ENCODE measurements around the gene HOXB1. TPM values are rescaled to one million over a fixed set of nuclear protein-coding genes. Genes with fewer than 3 reads are reported as not detected.

The HOXB1 gene
- total and polyA plus RNA-seq, 2 of the 13 experiments (the other 11 are each of a cell fraction or from before 2014, with no cell fraction given), result not detected

- intact Hi-C loops (cut with micrococcal nuclease; ENCODE audit: unreplicated experiment) (no loop called here), in situ Hi-C loops (cut with HindIII; ENCODE audit: extremely low pct_ligation_motif_present, low pct_unique_long_range_greater_than_20kb) (no loop called here)
- BruUV-seq (replicated peaks), result no TSS peak
- FAIRE-seq (no peak), ATAC-seq (no peak), DNase-seq (ENCODE audit: low spot score) (no peak)
- no peak overlapping the region for H3K9ac ChIP-seq (ENCODE audit: insufficient read depth, low read depth, low read length)
- peaks cover 14 to 94% of the 10 kb centered on the region in 2 experiments for H3K27me3 ChIP-seq (ENCODE audit: control insufficient read depth in 1 of 2, insufficient read depth in 2 of 2, low read length in 2 of 2)
- WGBS (ENCODE audit: low lambda C conversion rate), result under 1% methylated on average over 3 of the region's 3 CpGs
- H4K20me1 ChIP-seq (ENCODE audit: insufficient read depth, low read length), result no peaks in the 10 kb centered on the region; the same call in 1 of the 2 replicates
- H2AFZ ChIP-seq (ENCODE audit: low read length), result no peak overlapping the region
- POLR2A ChIA-PET, result no interaction called here
- H3K9me3 ChIP-seq (ENCODE audit: low read length), result no peaks in the 10 kb centered on the region
- no peaks in the 10 kb centered on the region for H3K79me2 ChIP-seq (ENCODE audit: insufficient read depth, low read length)
- no peak overlapping the region for H3K27ac ChIP-seq (ENCODE audit: extremely low read length, insufficient read depth, low read length)
- CTCF ChIA-PET (ENCODE audit: low intra/inter-chr PET ratio, low total read pairs), result no interaction called here
- no peak for TF ChIP-seq ZNF616 (CRISPR knock-in tag; IDR thresholded peaks at IDR 0.05; ENCODE audit: low read depth)
- TF ChIP-seq TRAFD1 (CRISPR knock-in tag; IDR thresholded peaks at IDR 0.05; ENCODE audit: borderline replicate concordance), result no peak
- no peak for TF ChIP-seq ZNF569 (CRISPR knock-in tag; IDR thresholded peaks at IDR 0.05; ENCODE audit: borderline replicate concordance)
- TF ChIP-seq MTF1 (CRISPR knock-in tag; IDR thresholded peaks at IDR 0.05), result no peak
- TF ChIP-seq, protein P1, sequence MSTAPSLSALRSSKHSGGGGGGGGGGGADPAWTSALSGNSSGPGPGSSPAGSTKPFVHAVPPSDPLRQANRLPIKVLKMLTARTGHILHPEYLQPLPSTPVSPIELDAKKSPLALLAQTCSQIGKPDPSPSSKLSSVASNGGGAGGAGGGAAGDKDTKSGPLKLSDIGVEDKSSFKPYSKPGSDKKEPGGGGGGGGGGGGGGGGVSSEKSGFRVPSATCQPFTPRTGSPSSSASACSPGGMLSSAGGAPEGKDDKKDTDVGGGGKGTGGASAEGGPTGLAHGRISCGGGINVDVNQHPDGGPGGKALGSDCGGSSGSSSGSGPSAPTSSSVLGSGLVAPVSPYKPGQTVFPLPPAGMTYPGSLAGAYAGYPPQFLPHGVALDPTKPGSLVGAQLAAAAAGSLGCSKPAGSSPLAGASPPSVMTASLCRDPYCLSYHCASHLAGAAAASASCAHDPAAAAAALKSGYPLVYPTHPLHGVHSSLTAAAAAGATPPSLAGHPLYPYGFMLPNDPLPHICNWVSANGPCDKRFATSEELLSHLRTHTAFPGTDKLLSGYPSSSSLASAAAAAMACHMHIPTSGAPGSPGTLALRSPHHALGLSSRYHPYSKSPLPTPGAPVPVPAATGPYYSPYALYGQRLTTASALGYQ (CRISPR knock-in tag; IDR thresholded peaks at IDR 0.05), result no peak
- TF ChIP-seq ZNF326 (CRISPR knock-in tag; IDR thresholded peaks at IDR 0.05; ENCODE audit: borderline replicate concordance), result no peak
- no peak for TF ChIP-seq KLF11 (CRISPR knock-in tag; IDR thresholded peaks at IDR 0.05)
- TF ChIP-seq KAT7 (CRISPR knock-in tag; IDR thresholded peaks at IDR 0.05; ENCODE audit: borderline replicate concordance), result no peak
- no peak for TF ChIP-seq ZEB1 (IDR thresholded peaks at IDR 0.05; ENCODE audit: insufficient replicate concordance, low read depth)
- no peak for TF ChIP-seq NR0B2 (CRISPR knock-in tag; IDR thresholded peaks at IDR 0.05)
- TF ChIP-seq ZNF33B (CRISPR knock-in tag; IDR thresholded peaks at IDR 0.05), result no peak
- no peak for TF ChIP-seq ERF (CRISPR knock-in tag; IDR thresholded peaks at IDR 0.05)
- TF ChIP-seq ZKSCAN1 (IDR thresholded peaks at IDR 0.05; ENCODE audit: low read length), result no peak
- TF ChIP-seq, protein P2, sequence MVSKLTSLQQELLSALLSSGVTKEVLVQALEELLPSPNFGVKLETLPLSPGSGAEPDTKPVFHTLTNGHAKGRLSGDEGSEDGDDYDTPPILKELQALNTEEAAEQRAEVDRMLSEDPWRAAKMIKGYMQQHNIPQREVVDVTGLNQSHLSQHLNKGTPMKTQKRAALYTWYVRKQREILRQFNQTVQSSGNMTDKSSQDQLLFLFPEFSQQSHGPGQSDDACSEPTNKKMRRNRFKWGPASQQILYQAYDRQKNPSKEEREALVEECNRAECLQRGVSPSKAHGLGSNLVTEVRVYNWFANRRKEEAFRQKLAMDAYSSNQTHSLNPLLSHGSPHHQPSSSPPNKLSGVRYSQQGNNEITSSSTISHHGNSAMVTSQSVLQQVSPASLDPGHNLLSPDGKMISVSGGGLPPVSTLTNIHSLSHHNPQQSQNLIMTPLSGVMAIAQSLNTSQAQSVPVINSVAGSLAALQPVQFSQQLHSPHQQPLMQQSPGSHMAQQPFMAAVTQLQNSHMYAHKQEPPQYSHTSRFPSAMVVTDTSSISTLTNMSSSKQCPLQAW (CRISPR knock-in tag; IDR thresholded peaks at IDR 0.05), result no peak
- TF ChIP-seq ZNF484 (CRISPR knock-in tag; IDR thresholded peaks at IDR 0.05; ENCODE audit: borderline replicate concordance, low read depth), result no peak
- no peak for TF ChIP-seq ZFP62 (CRISPR knock-in tag; IDR thresholded peaks at IDR 0.05)
- TF ChIP-seq, protein P3, sequence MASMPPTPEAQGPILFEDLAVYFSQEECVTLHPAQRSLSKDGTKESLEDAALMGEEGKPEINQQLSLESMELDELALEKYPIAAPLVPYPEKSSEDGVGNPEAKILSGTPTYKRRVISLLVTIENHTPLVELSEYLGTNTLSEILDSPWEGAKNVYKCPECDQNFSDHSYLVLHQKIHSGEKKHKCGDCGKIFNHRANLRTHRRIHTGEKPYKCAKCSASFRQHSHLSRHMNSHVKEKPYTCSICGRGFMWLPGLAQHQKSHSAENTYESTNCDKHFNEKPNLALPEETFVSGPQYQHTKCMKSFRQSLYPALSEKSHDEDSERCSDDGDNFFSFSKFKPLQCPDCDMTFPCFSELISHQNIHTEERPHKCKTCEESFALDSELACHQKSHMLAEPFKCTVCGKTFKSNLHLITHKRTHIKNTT (CRISPR knock-in tag; IDR thresholded peaks at IDR 0.05), result no peak
- H3K36me3 ChIP-seq (replicated peaks in 1 of 2; ENCODE audit: control insufficient read depth in 1 of 2, insufficient read depth in 2 of 2, low read length in 2 of 2), result no peaks in the 10 kb centered on the region
- H3K4me2 ChIP-seq (ENCODE audit: low read depth, low read length), result no peak overlapping the region
- H3K4me3 ChIP-seq (replicated peaks in 1 of 3; ENCODE audit: insufficient read depth in 1 of 3, low read depth in 2 of 3, low read length in 3 of 3), result no peak overlapping the region
- no peaks in the 10 kb centered on the region for H3K4me1 ChIP-seq (ENCODE audit: insufficient read depth, low read length)
Observed at GRCh38 chr17:48549281-48549630, 18.4 kb upstream of the HOXB1 start.
